Fibroblast of skin of back (primary cell): Measurements from ENCODE around the gene ASPA. TPM values are rescaled to one million over a fixed set of nuclear protein-coding genes. Genes with fewer than 3 reads are reported as not detected.
"Not testable (repeated sequence)": the region's sequence is repeated elsewhere in the genome, so short reads cannot be mapped to it uniquely, and the experiment has no call there.

Experiments
- DNase-seq: peaks from one replicate; pipeline ENCODE4 v3.0.0-alpha.2; 2013
- polyA plus RNA-seq, 2 experiments: library from polyadenylated mRNA; unstranded; fragments of 120-200 nt; gene quantifications; one replicate each; pipeline ENCODE4 v1.2.1, GENCODE V29; 2013; ENCODE audit not compliant: insufficient read length in 2 of 2

Gene ASPA
- polyA plus RNA-seq (2013, experiment 1 of 2; ENCODE audit: insufficient read length) = not detected
- polyA plus RNA-seq (2013, experiment 2 of 2; ENCODE audit: insufficient read length) = not detected

- no peak for DNase-seq
Measured at GRCh38 chr17:3475812-3476610, at the start of gene ASPA. TSS of gene ASPA (plus strand) at chr17:3475997. CDS start at chr17:3476160, 163 bp downstream.

- DNase-seq = not testable (repeated sequence)
Measured at GRCh38 chr17:3433215-3433614, 42.6 kb upstream of the ASPA start.

GRCh38 chr17:3433741-3434140 lies 42.1 kb upstream of the ASPA start, which contains the start of gene OR1E2:
TSS of gene OR1E2 (minus strand) at chr17:3433841. CDS start at chr17:3433841, 0 bp downstream.
- DNase-seq = no peak

GRCh38 chr17:3438368-3438767 lies 37.4 kb upstream of the ASPA start:
- no peak for DNase-seq

GRCh38 chr17:3440451-3440850 lies 35.3 kb upstream of the ASPA start:
- no peak for DNase-seq

- DNase-seq = no peak
Measured at GRCh38 chr17:3447625-3448024, 28.2 kb upstream of the ASPA start.

- no peak for DNase-seq
Measured at GRCh38 chr17:3448059-3448665, 27.6 kb upstream of the ASPA start.

- DNase-seq = not testable (repeated sequence)
Measured at GRCh38 chr17:3466355-3466754, 9.4 kb upstream of the ASPA start.

- DNase-seq = no peak
Measured at GRCh38 chr17:3469529-3469928, 6.3 kb upstream of the ASPA start.

- no peak for DNase-seq
Measured at GRCh38 chr17:3471599-3471998, 4.2 kb upstream of the ASPA start, which contains the start of gene SPATA22. TSS of gene SPATA22 (minus strand) at chr17:3471819. CDS start at chr17:3469325, 2,494 bp downstream.

- DNase-seq = no peak
Measured at GRCh38 chr17:3472137-3472536, 3.7 kb upstream of the ASPA start.

- no peak for DNase-seq
Measured at GRCh38 chr17:3474212-3474611, 1.6 kb upstream of the ASPA start.

- DNase-seq = no peak
Measured at GRCh38 chr17:3475251-3475685, 529 bp upstream of the ASPA start.

- DNase-seq = no peak
Measured at GRCh38 chr17:3479988-3480387, 4.2 kb downstream of the ASPA start.

GRCh38 chr17:3482852-3483251 lies 7.1 kb downstream of the ASPA start:
- no peak for DNase-seq

- DNase-seq = no peak
Measured at GRCh38 chr17:3485481-3486068, 9.8 kb downstream of the ASPA start.

- DNase-seq = no peak
Measured at GRCh38 chr17:3497101-3497500, 21.3 kb downstream of the ASPA start.

GRCh38 chr17:3501344-3501743 lies 25.5 kb downstream of the ASPA start:
- DNase-seq = no peak

GRCh38 chr17:3502466-3502865 lies 26.7 kb downstream of the ASPA start:
- DNase-seq = no peak

- no peak for DNase-seq
Measured at GRCh38 chr17:3503285-3503684, 27.5 kb downstream of the ASPA start.

- DNase-seq = no peak
Measured at GRCh38 chr17:3505008-3505407, 29.2 kb downstream of the ASPA start.

- no peak for DNase-seq
Measured at GRCh38 chr17:3506054-3506453, 30.3 kb downstream of the ASPA start.

GRCh38 chr17:3507071-3507470 lies 31.3 kb downstream of the ASPA start:
- no peak for DNase-seq
